H1 (cell line): Measurements from ENCODE around the gene RIN3. TPM values are rescaled to one million over a fixed set of nuclear protein-coding genes. Genes with fewer than 3 reads are reported as not detected.
A peak's percentile ranks its signal among the peaks of the same experiment; 100 is the strongest.

Experiments used
- CTCF ChIA-PET: fragments of 300-600 bp; sonication (Branson Sonifier 250); formaldehyde crosslinking; loops from one replicate; lab custom pipeline; 2021; ENCODE audit not compliant: partially characterized antibody; lab: Charles Lee
- POLR2A ChIA-PET: fragments of 300-600 bp; sonication (Branson Sonifier 250); formaldehyde crosslinking; loops from one replicate; lab custom pipeline; 2021; ENCODE audit warnings: inconsistent platforms; ENCODE audit not compliant: partially characterized antibody; lab: Charles Lee
- DNase-seq, 2 experiments: peaks; one replicate each; pipeline versions ENCODE4 v3.0.0 to v3.0.0-alpha.2; 2010 to 2022; ENCODE audit warnings: low spot score in 2 of 2, low read depth in 1 of 2, mixed read lengths in 1 of 2
- FAIRE-seq: peaks from 2 replicates; lab custom pipeline; 2011; peaks lifted over from hg19 to GRCh38; lab: Jason Lieb, UNC
- H2AFZ ChIP-seq: 2 replicates; pipeline ENCODE4 v1.8.1; 2012; ENCODE audit warnings: low read length, inconsistent platforms
- H2AK5ac ChIP-seq: 2 replicates; pipeline ENCODE4 v1.6.1; 2013; ENCODE audit warnings: low read depth, low read length
- H2BK120ac ChIP-seq: replicated peaks from 2 replicates; pipeline ENCODE3; 2013; ENCODE audit warnings: low read depth, low read length, inconsistent platforms
- H2BK12ac ChIP-seq: 2 replicates; pipeline ENCODE4 v1.6.1; 2013; ENCODE audit warnings: low read depth, low read length
- H2BK15ac ChIP-seq: 2 replicates; pipeline ENCODE4 v1.6.1; 2013; ENCODE audit warnings: low read length
- H2BK20ac ChIP-seq: 2 replicates; pipeline ENCODE4 v1.6.1; 2013; ENCODE audit warnings: low read length
- H2BK5ac ChIP-seq: 2 replicates; pipeline ENCODE4 v1.6.1; 2013; ENCODE audit warnings: low read depth, low read length
- H3K14ac ChIP-seq: 2 replicates; pipeline ENCODE4 v1.6.1; 2013; ENCODE audit warnings: inconsistent platforms; ENCODE audit not compliant: insufficient read length
- H3K18ac ChIP-seq: 2 replicates; pipeline ENCODE4 v1.6.1; 2013; ENCODE audit warnings: low read length; ENCODE audit errors: extremely low read depth
- H3K23ac ChIP-seq: 2 replicates; pipeline ENCODE4 v1.6.1; 2013; ENCODE audit warnings: inconsistent platforms; ENCODE audit not compliant: insufficient read length
- H3K23me2 ChIP-seq: 2 replicates; pipeline ENCODE4 v1.6.1; 2013; ENCODE audit warnings: low read depth, low read length
- H3K27ac ChIP-seq: 2 replicates; pipeline ENCODE4 v1.6.1; 2011; ENCODE audit warnings: low read depth, low read length, inconsistent platforms
- H3K27me3 ChIP-seq, 4 experiments: replicated peaks in 1 of 4; 1 replicate in 1 of 4; 2 replicates in 3 of 4; pipeline versions ENCODE4 v1.6.1 to v1.8.1; 2011 to 2013; ENCODE audit warnings: low read length in 3 of 4, mild to moderate bottlenecking in 3 of 4, inconsistent platforms in 2 of 4, mixed read lengths in 2 of 4, moderate library complexity in 1 of 4; ENCODE audit not compliant: control insufficient read depth in 3 of 4, insufficient read depth in 3 of 4; ENCODE audit errors: extremely low read depth in 1 of 4
- H3K36me3 ChIP-seq, 4 experiments: 2 replicates each; pipeline versions ENCODE4 v1.6.1 to v1.8.1; 2011 to 2013; ENCODE audit warnings: mild to moderate bottlenecking in 4 of 4, low read length in 3 of 4, moderate library complexity in 2 of 4, control low read depth in 1 of 4, inconsistent platforms in 1 of 4; ENCODE audit not compliant: insufficient read depth in 4 of 4, control insufficient read depth in 2 of 4
- H3K4ac ChIP-seq: replicated peaks from 2 replicates; pipeline ENCODE3; 2013; ENCODE audit warnings: low read length, low read depth, mixed read lengths, inconsistent platforms; ENCODE audit not compliant: insufficient read length
- H3K4me1 ChIP-seq, 4 experiments: replicated peaks in 1 of 4; 1 replicate in 1 of 4; 2 replicates in 3 of 4; pipeline versions ENCODE4 v1.6.1 to v1.8.1; 2011 to 2013; ENCODE audit warnings: low read length in 3 of 4, inconsistent platforms in 2 of 4, mixed read lengths in 1 of 4; ENCODE audit not compliant: insufficient read depth in 4 of 4, control insufficient read depth in 3 of 4
- H3K4me2 ChIP-seq, 2 experiments: 2 replicates each; pipeline versions ENCODE4 v1.6.1 to v1.8.1; 2011 to 2013; ENCODE audit warnings: low read depth in 2 of 2, low read length in 2 of 2, control low read depth in 1 of 2, inconsistent platforms in 1 of 2, mild to moderate bottlenecking in 1 of 2; ENCODE audit not compliant: insufficient read depth in 1 of 2
- H3K4me3 ChIP-seq, 4 experiments: fragments of 200-600, 300-600 bp in 1 of 4; sonication (generic), shearing (Covaris generic), sonication (Bioruptor Twin) in 1 of 4; 2 replicates each; pipeline versions ENCODE4 v1.5.1 to v1.8.1; 2011 to 2016; ENCODE audit warnings: low read length in 4 of 4, low read depth in 3 of 4, control low read depth in 2 of 4, inconsistent platforms in 2 of 4, mild to moderate bottlenecking in 2 of 4, mixed read lengths in 1 of 4, moderate library complexity in 1 of 4; ENCODE audit not compliant: insufficient read depth in 2 of 4; ENCODE audit errors: extremely low read depth in 1 of 4
- H3K56ac ChIP-seq: replicated peaks from 2 replicates; pipeline ENCODE3; 2013; ENCODE audit warnings: low read depth, mild to moderate bottlenecking, mixed read lengths, low read length, inconsistent platforms; ENCODE audit not compliant: insufficient read length
- H3K79me1 ChIP-seq: 2 replicates; pipeline ENCODE4 v1.6.1; 2013; ENCODE audit warnings: low read depth, low read length, control low read depth
- H3K79me2 ChIP-seq, 2 experiments: 2 replicates each; pipeline versions ENCODE4 v1.6.1 to v1.8.1; 2012 to 2013; ENCODE audit warnings: low read length in 2 of 2, mild to moderate bottlenecking in 2 of 2, inconsistent platforms in 1 of 2; ENCODE audit not compliant: insufficient read depth in 2 of 2, control insufficient read depth in 1 of 2
- H3K9ac ChIP-seq, 4 experiments: replicated peaks in 1 of 4; 1 replicate in 1 of 4; 2 replicates in 3 of 4; pipeline versions ENCODE4 v1.6.1 to v1.8.1; 2011 to 2013; ENCODE audit warnings: low read depth in 3 of 4, low read length in 3 of 4, control low read depth in 2 of 4, mild to moderate bottlenecking in 2 of 4, moderate library complexity in 2 of 4, inconsistent platforms in 1 of 4; ENCODE audit errors: extremely low read depth in 1 of 4
- H3K9me3 ChIP-seq, 2 experiments: 2 replicates each; pipeline versions ENCODE4 v1.6.1 to v1.8.1; 2012 to 2013; ENCODE audit warnings: mild to moderate bottlenecking in 2 of 2, moderate library complexity in 2 of 2, control low read depth in 1 of 2, inconsistent platforms in 1 of 2, low read depth in 1 of 2, low read length in 1 of 2, mixed read lengths in 1 of 2; ENCODE audit not compliant: insufficient read depth in 2 of 2
- H4K20me1 ChIP-seq, 2 experiments: replicated peaks in 1 of 2; 2 replicates each; pipeline versions ENCODE3 to v1.8.1; 2011 to 2013; ENCODE audit warnings: inconsistent platforms in 2 of 2, low read length in 2 of 2, mild to moderate bottlenecking in 1 of 2; ENCODE audit not compliant: insufficient read depth in 2 of 2, control insufficient read depth in 1 of 2
- H4K5ac ChIP-seq: 2 replicates; pipeline ENCODE4 v1.6.1; 2013; ENCODE audit warnings: low read length, low read depth, mixed read lengths, inconsistent platforms; ENCODE audit not compliant: insufficient read length
- H4K8ac ChIP-seq: 2 replicates; pipeline ENCODE4 v1.8.0; 2013; ENCODE audit warnings: mild to moderate bottlenecking, moderate library complexity, low read length, inconsistent platforms; ENCODE audit not compliant: insufficient read depth; ENCODE audit errors: extremely low read depth
- H4K91ac ChIP-seq: replicated peaks from 2 replicates; pipeline ENCODE3; 2013; ENCODE audit warnings: low read length, mixed read lengths, inconsistent platforms; ENCODE audit not compliant: insufficient read length
- CREB1 ChIP-seq: IDR thresholded peaks from 2 replicates; pipeline ENCODE4 v1.6.1; 2012; ENCODE audit warnings: inconsistent platforms
- EGR1 ChIP-seq: IDR thresholded peaks from 2 replicates; pipeline ENCODE4 v1.6.1; 2011; ENCODE audit warnings: low read depth, low read length, borderline replicate concordance
- POLR2A ChIP-seq, 2 experiments: IDR thresholded peaks; 1 replicate in 1 of 2; 2 replicates in 1 of 2; pipeline ENCODE4 v1.6.1; 2011; ENCODE audit warnings: low read depth in 2 of 2, low read length in 2 of 2, mild to moderate bottlenecking in 2 of 2; ENCODE audit errors: control extremely low read depth in 1 of 2
- RAD21 ChIP-seq, 2 experiments: IDR thresholded peaks in 1 of 2; conservative IDR thresholded peaks in 1 of 2; 2 replicates each; pipeline ENCODE4 v1.6.1; 2011; ENCODE audit warnings: low read depth in 2 of 2, low read length in 2 of 2, improper control_type of control experiment in 1 of 2, inconsistent platforms in 1 of 2, mild to moderate bottlenecking in 1 of 2, moderate library complexity in 1 of 2
- WGBS, 2 experiments: shearing (Covaris generic) in 1 of 2; methylation state at CpG; one replicate each; pipeline versions ENCODE4 v1.1.6 to v1.1.7; 2013 to 2015; ENCODE audit warnings: low lambda C conversion rate in 2 of 2, mixed read lengths in 2 of 2, inconsistent platforms in 1 of 2, low coverage in 1 of 2, missing lambda C conversion rate in 1 of 2; ENCODE audit not compliant: insufficient replicate concordance in 2 of 2, insufficient coverage in 1 of 2, insufficient read length in 1 of 2; ENCODE audit errors: extremely low coverage in 1 of 2, missing lambda C conversion rate in 1 of 2; 5-methylcytosine and 5-hydroxymethylcytosine counted together
- polyA plus RNA-seq, 7 experiments: library from polyadenylated mRNA; depleted of rRNA in 3 of 7; stranded (reverse) in 5 of 7; unstranded in 2 of 7; fragments of >200 nt in 5 of 7; fragments of 200-250 nt in 2 of 7; gene quantifications; 1 replicate in 5 of 7; 2 replicates in 1 of 7; 4 replicates in 1 of 7; pipeline versions ENCODE4 v1.2.1 to v1.2.3, GENCODE V29; 2011 to 2013; ENCODE audit warnings: missing spikeins in 2 of 7, mixed read lengths in 2 of 7
- total RNA-seq: library from RNA; stranded (reverse); fragmentation: NEBNext Ultra II Directional; extraction: Animal tissue kit (Norgen Biotek cat#: 25700); gene quantifications from 2 replicates; pipeline ENCODE4 v1.2.1, GENCODE V29; 2021
- TF ChIP-seq, protein P1 (sequence below), 3 experiments: IDR thresholded peaks; 1 replicate in 2 of 3; 2 replicates in 1 of 3; pipeline versions ENCODE4 v1.5.1 to v1.6.1; 2011; ENCODE audit warnings: low read length in 3 of 3, mild to moderate bottlenecking in 3 of 3, inconsistent platforms in 2 of 3, low read depth in 1 of 3, moderate library complexity in 1 of 3; ENCODE audit not compliant: insufficient read depth in 1 of 3; ENCODE audit errors: control extremely low read depth in 1 of 3

Gene RIN3
- total and polyA plus RNA-seq, 2 of the 8 experiments (the other 6 are each of a cell fraction or from before 2014, with no cell fraction given), result 0.59 to 1.5 TPM

GRCh38 chr14:92596331-92596907, 82.8 kb downstream of the RIN3 start:
- no peak overlapping the region for H3K14ac ChIP-seq
- peak; percentile 73 for FAIRE-seq

More at GRCh38 chr14:92596331-92596907, 82.8 kb downstream of the RIN3 start:
- H3K27ac ChIP-seq, result no peak overlapping the region
- H3K36me3 ChIP-seq, result no peaks in the 10 kb centered on the region
- no peak overlapping the region for H3K4me3 ChIP-seq
- no peak overlapping the region for H2BK120ac ChIP-seq
- no peak overlapping the region for H2BK12ac ChIP-seq
- 0 out of 2 replicates have a peak overlapping the region, but pooled peaks have one; percentile 12 for H4K8ac ChIP-seq
- no peaks in the 10 kb centered on the region; a peak in 1 of 7 replicates for H3K27me3 ChIP-seq
- no peak overlapping the region for H3K9ac ChIP-seq
- H3K79me2 ChIP-seq, result no peaks in the 10 kb centered on the region
- no peaks in the 10 kb centered on the region for H3K4me1 ChIP-seq
- CTCF ChIA-PET, result interaction anchor here (0.7 to 5.0 kb wide), 36 partner anchors 8 to 253 kb away, joined by 3 to 37 read pairs (median 4); no protein-coding TSS in a partner anchor
- no peaks in the 10 kb centered on the region for H3K23me2 ChIP-seq
- H2BK15ac ChIP-seq, result no peak overlapping the region
- no peaks in the 10 kb centered on the region for H3K79me1 ChIP-seq
- no peak overlapping the region for H3K18ac ChIP-seq
- TF ChIP-seq EGR1 (no peak), RAD21 (IDR thresholded peaks at IDR 0.05 in 1 of 2, conservative IDR thresholded peaks at IDR 0.05 in 1 of 2; ENCODE audit: low read depth in 2 of 2, low read length in 2 of 2) (peak; percentile 59 to 71), POLR2A (IDR thresholded peaks at IDR 0.05; ENCODE audit: control extremely low read depth in 1 of 2, low read depth in 2 of 2, low read length in 2 of 2) (no peak), CREB1 (no peak)
- TF ChIP-seq, protein P1, sequence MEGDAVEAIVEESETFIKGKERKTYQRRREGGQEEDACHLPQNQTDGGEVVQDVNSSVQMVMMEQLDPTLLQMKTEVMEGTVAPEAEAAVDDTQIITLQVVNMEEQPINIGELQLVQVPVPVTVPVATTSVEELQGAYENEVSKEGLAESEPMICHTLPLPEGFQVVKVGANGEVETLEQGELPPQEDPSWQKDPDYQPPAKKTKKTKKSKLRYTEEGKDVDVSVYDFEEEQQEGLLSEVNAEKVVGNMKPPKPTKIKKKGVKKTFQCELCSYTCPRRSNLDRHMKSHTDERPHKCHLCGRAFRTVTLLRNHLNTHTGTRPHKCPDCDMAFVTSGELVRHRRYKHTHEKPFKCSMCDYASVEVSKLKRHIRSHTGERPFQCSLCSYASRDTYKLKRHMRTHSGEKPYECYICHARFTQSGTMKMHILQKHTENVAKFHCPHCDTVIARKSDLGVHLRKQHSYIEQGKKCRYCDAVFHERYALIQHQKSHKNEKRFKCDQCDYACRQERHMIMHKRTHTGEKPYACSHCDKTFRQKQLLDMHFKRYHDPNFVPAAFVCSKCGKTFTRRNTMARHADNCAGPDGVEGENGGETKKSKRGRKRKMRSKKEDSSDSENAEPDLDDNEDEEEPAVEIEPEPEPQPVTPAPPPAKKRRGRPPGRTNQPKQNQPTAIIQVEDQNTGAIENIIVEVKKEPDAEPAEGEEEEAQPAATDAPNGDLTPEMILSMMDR (IDR thresholded peaks at IDR 0.05; ENCODE audit: control extremely low read depth in 1 of 3, insufficient read depth in 1 of 3, low read depth in 1 of 3, low read length in 3 of 3), result peak; percentile 56 to 68 (median 56)
- POLR2A ChIA-PET, result interaction anchor here (0.9 kb wide), 1 partner anchor 17 kb away, joined by 3 read pairs; no protein-coding TSS in a partner anchor
- no peak overlapping the region for H4K5ac ChIP-seq
- H3K23ac ChIP-seq, result no peak overlapping the region
- no peak overlapping the region for H3K4me2 ChIP-seq
- 75% methylated on average over 9 of the region's 9 CpGs; no CpG with 5 or more reads in 1 of the 2 experiments for WGBS, 2 experiments
- H2AK5ac ChIP-seq, result no peak overlapping the region
- H2BK5ac ChIP-seq, result no peak overlapping the region
- no peak overlapping the region for H2BK20ac ChIP-seq
- no peak overlapping the region for H4K91ac ChIP-seq
- DNase-seq, result no peak
- no peak overlapping the region for H3K56ac ChIP-seq
- no peaks in the 10 kb centered on the region for H4K20me1 ChIP-seq
- no peak overlapping the region for H2AFZ ChIP-seq
- H3K4ac ChIP-seq, result no peak overlapping the region
- H3K9me3 ChIP-seq, result no peaks in the 10 kb centered on the region
